Mesenchymal stem cell (in vitro differentiated cells and primary cell): ENCODE results near the gene ARG2.
"Not testable (repeated sequence)": the region's sequence is repeated elsewhere in the genome, so short reads cannot be mapped to it uniquely, and the experiment has no call there.

Experiments used
- DNase-seq: peaks from one replicate; pipeline ENCODE4 v3.0.0-alpha.2; 2013
- H2AFZ ChIP-seq: one replicate; pipeline ENCODE4 v1.6.1; 2013; ENCODE audit warnings: low read depth, mild to moderate bottlenecking, control low read depth, inconsistent platforms, low read length, moderate library complexity
- H2AK5ac ChIP-seq: 2 replicates; pipeline ENCODE4 v1.6.1; 2013; ENCODE audit warnings: low read length, moderate library complexity, mild to moderate bottlenecking, inconsistent platforms; ENCODE audit not compliant: severe bottlenecking
- H2BK120ac ChIP-seq: one replicate; pipeline ENCODE4 v1.6.1; 2013; ENCODE audit warnings: low read depth, mild to moderate bottlenecking, inconsistent platforms, low read length, moderate library complexity
- H2BK12ac ChIP-seq, 2 experiments: one replicate each; pipeline ENCODE4 v1.6.1; 2013; ENCODE audit warnings: inconsistent platforms in 2 of 2, low read length in 2 of 2, mild to moderate bottlenecking in 2 of 2, moderate library complexity in 2 of 2, control low read depth in 1 of 2
- H2BK15ac ChIP-seq: one replicate; pipeline ENCODE4 v1.6.1; 2013; ENCODE audit warnings: mild to moderate bottlenecking, low read depth, inconsistent platforms; ENCODE audit not compliant: poor library complexity, severe bottlenecking
- H2BK5ac ChIP-seq: 2 replicates; pipeline ENCODE4 v1.6.1; 2013; ENCODE audit warnings: low read depth, mild to moderate bottlenecking, low read length, control low read depth, inconsistent platforms; ENCODE audit not compliant: poor library complexity, severe bottlenecking
- H3K14ac ChIP-seq, 2 experiments: one replicate each; pipeline ENCODE4 v1.6.1; 2013; ENCODE audit warnings: inconsistent platforms in 2 of 2, low read length in 2 of 2, control low read depth in 1 of 2, mild to moderate bottlenecking in 1 of 2, moderate library complexity in 1 of 2
- H3K18ac ChIP-seq, 2 experiments: one replicate each; pipeline ENCODE4 v1.6.1; 2013; ENCODE audit warnings: inconsistent platforms in 2 of 2, low read length in 2 of 2, control low read depth in 1 of 2, low read depth in 1 of 2, mild to moderate bottlenecking in 1 of 2
- H3K23ac ChIP-seq, 2 experiments: one replicate each; pipeline ENCODE4 v1.6.1; 2013; ENCODE audit warnings: inconsistent platforms in 2 of 2, low read length in 2 of 2, mild to moderate bottlenecking in 2 of 2, moderate library complexity in 2 of 2, control low read depth in 1 of 2
- H3K27ac ChIP-seq: 2 replicates; pipeline ENCODE4 v1.5.1; 2013; ENCODE audit warnings: mild to moderate bottlenecking, moderate library complexity, low read length, control low read depth, inconsistent platforms; ENCODE audit not compliant: poor library complexity, severe bottlenecking
- H3K27me3 ChIP-seq, 2 experiments: 2 replicates each; pipeline versions ENCODE4 v1.6.1 to v1.7.0; 2013; ENCODE audit warnings: low read length in 2 of 2, mild to moderate bottlenecking in 2 of 2, moderate library complexity in 2 of 2, control low read depth in 1 of 2, inconsistent platforms in 1 of 2; ENCODE audit not compliant: control insufficient read depth in 1 of 2, insufficient read depth in 1 of 2
- H3K36me3 ChIP-seq, 2 experiments: 2 replicates each; pipeline versions ENCODE4 v1.6.1 to v1.7.0; 2013; ENCODE audit warnings: low read length in 2 of 2, control low read depth in 1 of 2, inconsistent platforms in 1 of 2, low read depth in 1 of 2, mild to moderate bottlenecking in 1 of 2; ENCODE audit not compliant: insufficient read depth in 2 of 2, control insufficient read depth in 1 of 2
- H3K4ac ChIP-seq, 2 experiments: one replicate each; pipeline ENCODE4 v1.6.1; 2013; ENCODE audit warnings: inconsistent platforms in 2 of 2, low read length in 2 of 2, mild to moderate bottlenecking in 2 of 2, moderate library complexity in 2 of 2, control low read depth in 1 of 2, low read depth in 1 of 2
- H3K4me1 ChIP-seq: 2 replicates; pipeline ENCODE4 v1.6.1; 2013; ENCODE audit warnings: low read depth, low read length, control low read depth; ENCODE audit not compliant: control insufficient read depth, insufficient read depth
- H3K4me2 ChIP-seq: 2 replicates; pipeline ENCODE4 v1.6.1; 2013; ENCODE audit warnings: low read length, mild to moderate bottlenecking, inconsistent platforms; ENCODE audit not compliant: poor library complexity, severe bottlenecking
- H3K4me3 ChIP-seq, 2 experiments: 2 replicates each; pipeline versions ENCODE4 v1.5.1 to v1.7.0; 2013; ENCODE audit warnings: low read length in 2 of 2, mild to moderate bottlenecking in 2 of 2, control low read depth in 1 of 2, low read depth in 1 of 2; ENCODE audit not compliant: insufficient read depth in 1 of 2
- H3K79me1 ChIP-seq: replicated peaks from 2 replicates; pipeline ENCODE4 v1.6.1; 2013; ENCODE audit warnings: mild to moderate bottlenecking, control low read depth, low read length, inconsistent platforms; ENCODE audit not compliant: poor library complexity, severe bottlenecking
- H3K9ac ChIP-seq: 2 replicates; pipeline ENCODE4 v1.7.0; 2013; ENCODE audit warnings: mild to moderate bottlenecking, low read length, moderate library complexity
- H3K9me3 ChIP-seq: 2 replicates; pipeline ENCODE4 v1.7.0; 2013; ENCODE audit warnings: mild to moderate bottlenecking, low read length; ENCODE audit not compliant: control insufficient read depth
- H4K8ac ChIP-seq: one replicate; pipeline ENCODE4 v1.6.1; 2013; ENCODE audit warnings: inconsistent platforms, mild to moderate bottlenecking, low read length, moderate library complexity
- H4K91ac ChIP-seq: one replicate; pipeline ENCODE4 v1.6.1; 2013; ENCODE audit warnings: mild to moderate bottlenecking, low read length, inconsistent platforms
- WGBS: methylation state at CpG from one replicate; pipeline ENCODE4 v1.1.7; 2013; ENCODE audit warnings: mixed read lengths; 5-methylcytosine and 5-hydroxymethylcytosine counted together

Gene ARG2

DNA sequence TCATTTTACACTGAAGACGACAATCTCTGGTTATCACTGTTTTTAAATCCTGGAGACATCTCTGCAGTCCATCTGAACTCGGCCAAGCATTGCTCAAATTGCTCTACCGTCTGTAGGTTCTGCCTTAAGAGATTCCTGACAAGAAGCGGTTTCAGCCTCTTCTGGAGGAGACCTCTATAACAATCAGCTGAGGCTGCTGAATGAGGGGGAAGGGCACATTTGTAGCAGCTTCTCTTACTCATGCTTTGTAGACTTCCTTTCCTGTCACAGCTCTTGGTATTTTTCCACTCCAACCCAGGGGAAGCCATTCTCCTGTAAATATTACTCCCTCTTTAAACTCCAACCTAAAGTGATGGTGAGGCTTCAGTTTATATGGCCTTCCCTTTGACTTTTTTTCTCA lies 3.0 kb downstream of the ARG2 start:
- Histone ChIP-seq H3K27ac (peak overlapping the region; percentile 70), H3K4me1 (peaks cover 8% of the 10 kb centered on the region), H2AFZ (no peak overlapping the region), H3K18ac (no peak overlapping the region), H3K4me3 (peak overlapping the region in 1 of 2 experiments; percentile 48), H3K4ac (no peak overlapping the region), H3K9me3 (no peaks in the 10 kb centered on the region), H3K27me3 (no peaks in the 10 kb centered on the region), H2BK15ac (no peak overlapping the region), H2BK12ac (no peak overlapping the region), H4K8ac (no peak overlapping the region), H3K4me2 (peak overlapping the region; percentile 13), H3K36me3 (no peaks in the 10 kb centered on the region), H4K91ac (no peak overlapping the region), H3K14ac (no peak overlapping the region), H2BK120ac (no peak overlapping the region), H2AK5ac (no peak overlapping the region), H3K9ac (peak overlapping the region; percentile 86), H3K23ac (no peak overlapping the region), H2BK5ac (no peak overlapping the region), H3K79me1 (no peaks in the 10 kb centered on the region)
- 6% methylated on average over 3 of the region's 4 CpGs for WGBS
- DNase-seq, result peak; percentile 94

DNA sequence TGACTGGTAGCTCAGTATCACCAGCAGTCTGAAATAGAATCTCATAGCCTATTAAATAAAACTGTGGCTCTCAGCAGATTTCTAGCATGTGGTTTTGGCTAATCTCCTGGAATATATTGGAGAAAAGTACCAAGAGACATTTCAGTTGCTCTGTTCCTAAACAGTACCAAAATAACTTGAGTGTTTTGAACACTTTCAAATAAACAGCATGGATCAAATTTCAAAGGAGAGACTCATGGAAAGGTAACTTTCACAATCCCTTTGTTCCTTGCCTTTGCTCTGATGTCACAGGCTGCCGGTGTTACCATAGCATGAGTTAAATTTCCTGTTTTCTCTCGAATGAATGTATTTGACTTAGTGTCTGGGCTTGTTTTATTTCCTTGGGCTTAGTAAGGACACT lies 3.4 kb downstream of the ARG2 start:
- Histone ChIP-seq H2BK12ac (no peak overlapping the region), H4K8ac (no peak overlapping the region), H3K18ac (peak overlapping the region in 1 of 2 experiments; percentile 43), H2AK5ac (no peak overlapping the region), H3K27ac (peak overlapping the region; percentile 70), H3K4me2 (no peak overlapping the region), H3K23ac (no peak overlapping the region), H3K36me3 (no peaks in the 10 kb centered on the region), H3K14ac (no peak overlapping the region), H2AFZ (no peak overlapping the region), H3K4me1 (peaks cover 8% of the 10 kb centered on the region), H2BK120ac (no peak overlapping the region), H3K79me1 (no peaks in the 10 kb centered on the region), H4K91ac (no peak overlapping the region), H3K27me3 (no peaks in the 10 kb centered on the region), H2BK15ac (no peak overlapping the region), H3K9me3 (no peaks in the 10 kb centered on the region), H3K4ac (no peak overlapping the region), H2BK5ac (no peak overlapping the region), H3K4me3 (peak overlapping the region in 1 of 2 experiments; percentile 48), H3K9ac (peak overlapping the region; percentile 86)
- 14% methylated on average over 1 of the region's 2 CpGs for WGBS
- no peak for DNase-seq

DNA sequence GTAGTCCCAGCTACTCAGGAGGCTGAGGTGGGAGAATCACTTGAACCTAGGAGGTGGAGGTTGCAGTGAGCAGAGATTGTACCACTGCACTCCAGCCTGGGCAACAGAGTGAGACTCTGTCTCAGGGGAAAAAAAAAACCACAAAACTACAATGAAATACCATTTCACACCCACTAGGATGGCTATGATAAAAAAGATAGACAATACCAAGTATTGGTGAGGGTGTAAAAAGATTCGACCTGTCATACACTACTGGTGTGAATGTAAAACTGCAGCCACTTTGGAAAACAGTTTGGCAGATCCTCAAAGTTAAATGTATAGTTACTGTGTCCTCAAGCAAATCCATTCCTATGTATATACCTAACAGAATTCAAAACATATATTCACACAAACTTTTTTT lies 6.4 kb downstream of the ARG2 start:
- not testable (repeated sequence) for H3K14ac ChIP-seq, H2BK120ac ChIP-seq, DNase-seq, H3K36me3 ChIP-seq, H2BK5ac ChIP-seq, H3K18ac ChIP-seq, H3K9ac ChIP-seq, H3K9me3 ChIP-seq, H3K4me3 ChIP-seq, H3K23ac ChIP-seq, H3K27me3 ChIP-seq, H2BK12ac ChIP-seq, H3K79me1 ChIP-seq, H2AFZ ChIP-seq, H3K4me1 ChIP-seq, H4K91ac ChIP-seq, H2AK5ac ChIP-seq, H3K27ac ChIP-seq, H3K4me2 ChIP-seq, H2BK15ac ChIP-seq, H4K8ac ChIP-seq, H3K4ac ChIP-seq
- WGBS, result 100% methylated on average over 1 of the region's 1 CpG

DNA sequence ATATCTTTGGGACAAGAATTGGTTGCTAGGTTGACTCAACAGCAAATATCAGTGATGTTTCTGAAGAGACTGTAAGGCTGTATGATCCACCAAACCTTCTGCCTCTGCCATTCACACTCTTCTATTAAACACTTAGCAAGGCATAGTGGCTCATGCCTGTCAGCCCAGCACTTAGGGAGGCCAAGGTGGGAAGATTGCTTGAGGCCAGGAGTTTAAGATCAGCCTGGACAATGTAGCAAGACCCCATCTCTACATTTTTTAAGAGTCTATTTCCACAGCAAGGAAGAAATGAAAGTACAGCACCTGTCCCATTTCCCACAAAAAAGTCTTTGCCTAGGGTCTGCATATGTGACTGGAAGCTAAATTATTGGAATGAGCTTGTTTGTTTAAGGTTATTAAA lies 7.8 kb downstream of the ARG2 start:
- Histone ChIP-seq H2BK120ac (no peak overlapping the region), H3K4me2 (no peak overlapping the region), H2BK12ac (no peak overlapping the region), H3K27me3 (no peaks in the 10 kb centered on the region), H3K36me3 (no peaks in the 10 kb centered on the region), H3K4me3 (no peak overlapping the region), H3K9me3 (no peaks in the 10 kb centered on the region), H3K27ac (no peak overlapping the region), H2BK5ac (peak overlapping the region; percentile 40), H3K79me1 (no peaks in the 10 kb centered on the region), H3K18ac (no peak overlapping the region), H2AK5ac (no peak overlapping the region), H4K8ac (no peak overlapping the region), H4K91ac (no peak overlapping the region), H2AFZ (no peak overlapping the region), H3K14ac (no peak overlapping the region), H3K23ac (no peak overlapping the region), H3K4ac (no peak overlapping the region), H2BK15ac (no peak overlapping the region), H3K9ac (no peak overlapping the region), H3K4me1 (no peaks in the 10 kb centered on the region)
- no peak for DNase-seq
